HG02623 (cell line): ENCODE results near the gene PCDHB5.
"Not testable (repeated sequence)": the region's sequence is repeated elsewhere in the genome, so short reads cannot be mapped to it uniquely, and the experiment has no call there.

Experiments
- ATAC-seq: cut with Tn5 transposase; IDR thresholded peaks from one replicate; pipeline ENCODE4 v1.9.1; 2021; ENCODE audit warnings: moderate library complexity; ENCODE audit not compliant: unreplicated experiment

The PCDHB5 gene

GRCh38 chr5:141135030-141135717 is at the start of gene PCDHB5:
Gene PCDHB5, plus strand, starts transcription at chr5:141135206. Its CDS starts 229 bp downstream, at chr5:141135435.
- ATAC-seq: no peak

- ATAC-seq: no peak
Observed at GRCh38 chr5:141094481-141095262, 40.3 kb upstream of the PCDHB5 start, which contains the start of gene PCDHB2. Gene PCDHB2, plus strand, starts transcription at chr5:141094615. Its CDS starts 176 bp downstream, at chr5:141094791.

GRCh38 chr5:141095263-141095641 is 39.8 kb upstream of the PCDHB5 start:
- no peak for ATAC-seq

- not testable (repeated sequence) for ATAC-seq
Observed at GRCh38 chr5:141096181-141096580, 38.8 kb upstream of the PCDHB5 start.

- ATAC-seq: not testable (repeated sequence)
Observed at GRCh38 chr5:141096586-141096985, 38.4 kb upstream of the PCDHB5 start.

- no peak for ATAC-seq
Observed at GRCh38 chr5:141100243-141100805, 34.7 kb upstream of the PCDHB5 start, which contains the start of gene PCDHB3. Gene PCDHB3, plus strand, starts transcription at chr5:141100473. Its CDS starts 177 bp downstream, at chr5:141100650.

DNA sequence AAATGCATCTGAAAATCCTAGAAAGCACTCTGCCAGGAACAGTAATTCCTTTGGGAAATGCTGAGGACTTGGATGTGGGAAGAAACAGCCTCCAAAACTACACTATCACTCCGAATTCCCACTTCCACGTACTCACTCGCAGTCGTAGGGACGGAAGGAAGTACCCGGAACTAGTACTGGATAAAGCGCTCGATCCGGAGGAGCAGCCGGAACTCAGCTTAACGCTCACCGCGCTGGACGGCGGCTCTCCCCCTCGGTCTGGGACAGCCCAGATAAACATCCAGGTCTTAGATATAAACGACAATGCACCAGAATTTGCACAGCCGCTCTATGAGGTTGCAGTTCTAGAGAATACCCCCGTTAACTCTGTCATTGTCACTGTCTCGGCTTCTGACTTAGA is 33.9 kb upstream of the PCDHB5 start:
- no peak for ATAC-seq

DNA sequence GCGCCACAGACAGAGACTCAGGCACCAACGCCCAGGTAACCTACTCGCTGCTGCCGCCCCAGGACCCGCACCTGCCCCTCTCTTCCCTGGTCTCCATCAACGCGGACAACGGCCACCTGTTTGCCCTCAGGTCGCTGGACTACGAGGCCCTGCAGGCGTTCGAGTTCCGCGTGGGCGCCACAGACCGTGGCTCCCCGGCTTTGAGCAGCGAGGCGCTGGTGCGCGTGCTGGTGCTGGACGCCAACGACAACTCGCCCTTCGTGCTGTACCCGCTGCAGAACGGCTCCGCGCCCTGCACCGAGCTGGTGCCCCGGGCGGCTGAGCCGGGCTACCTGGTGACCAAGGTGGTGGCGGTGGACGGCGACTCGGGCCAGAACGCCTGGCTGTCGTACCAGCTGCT is 32.9 kb upstream of the PCDHB5 start:
- not testable (repeated sequence) for ATAC-seq

- ATAC-seq: not testable (repeated sequence)
Observed at GRCh38 chr5:141102471-141102870, 32.5 kb upstream of the PCDHB5 start.

DNA sequence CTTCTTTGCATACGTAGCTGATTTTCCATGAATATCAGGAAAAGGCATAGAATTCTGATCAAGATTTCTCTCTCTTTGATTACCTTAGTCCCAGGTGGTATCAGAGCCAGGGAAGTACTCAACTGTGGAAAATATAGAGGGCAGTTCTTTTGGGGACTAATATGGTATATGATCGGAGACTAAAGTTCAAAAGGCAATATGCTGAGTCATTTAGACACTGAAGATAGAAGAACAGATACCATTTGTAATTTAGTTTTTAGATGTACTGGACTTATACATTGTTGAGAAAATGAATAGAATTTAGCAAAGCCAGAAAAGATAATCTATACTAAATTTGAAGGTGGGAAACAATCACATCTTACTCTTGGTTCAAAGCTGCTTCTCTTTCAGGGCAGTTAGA is 29.7 kb upstream of the PCDHB5 start:
- no peak for ATAC-seq

DNA sequence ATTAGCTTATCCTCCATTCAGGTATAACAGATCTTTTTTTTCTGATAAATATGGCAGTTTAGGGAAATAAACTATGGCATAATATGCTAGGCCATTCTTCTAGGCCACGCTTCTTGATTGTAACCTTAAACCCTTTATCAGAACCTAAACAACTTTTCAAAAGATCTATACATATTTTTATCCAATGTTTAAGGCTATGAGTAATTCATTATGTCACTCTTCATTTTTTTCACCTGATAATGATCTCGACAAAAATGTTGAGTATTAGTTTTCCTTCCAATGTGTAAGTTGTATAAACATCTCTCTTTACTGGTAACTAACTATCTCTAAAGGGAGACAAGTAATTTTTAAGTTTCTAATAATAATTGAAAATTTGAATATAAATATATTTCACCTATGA is 15.8 kb upstream of the PCDHB5 start:
- ATAC-seq: no peak

- ATAC-seq: no peak
Observed at GRCh38 chr5:141121563-141121962, 13.4 kb upstream of the PCDHB5 start, which contains the start of gene PCDHB4. Gene PCDHB4, plus strand, starts transcription at chr5:141121818. Its CDS starts 181 bp downstream, at chr5:141121999.

DNA sequence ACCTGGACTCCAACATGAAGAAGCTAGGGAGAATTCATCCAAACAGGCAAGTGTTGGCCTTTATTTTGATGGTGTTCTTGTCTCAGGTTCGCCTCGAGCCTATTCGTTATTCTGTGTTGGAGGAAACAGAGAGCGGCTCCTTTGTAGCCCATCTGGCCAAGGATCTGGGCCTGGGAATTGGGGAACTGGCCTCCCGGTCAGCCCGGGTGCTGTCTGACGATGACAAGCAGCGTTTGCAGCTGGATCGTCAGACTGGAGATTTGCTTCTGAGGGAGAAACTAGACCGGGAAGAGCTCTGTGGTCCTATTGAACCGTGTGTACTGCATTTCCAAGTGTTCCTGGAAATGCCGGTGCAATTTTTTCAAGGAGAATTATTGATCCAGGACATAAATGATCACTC is 13.0 kb upstream of the PCDHB5 start:
- ATAC-seq: no peak

- ATAC-seq: not testable (repeated sequence)
Observed at GRCh38 chr5:141123396-141124135, 11.4 kb upstream of the PCDHB5 start.

DNA sequence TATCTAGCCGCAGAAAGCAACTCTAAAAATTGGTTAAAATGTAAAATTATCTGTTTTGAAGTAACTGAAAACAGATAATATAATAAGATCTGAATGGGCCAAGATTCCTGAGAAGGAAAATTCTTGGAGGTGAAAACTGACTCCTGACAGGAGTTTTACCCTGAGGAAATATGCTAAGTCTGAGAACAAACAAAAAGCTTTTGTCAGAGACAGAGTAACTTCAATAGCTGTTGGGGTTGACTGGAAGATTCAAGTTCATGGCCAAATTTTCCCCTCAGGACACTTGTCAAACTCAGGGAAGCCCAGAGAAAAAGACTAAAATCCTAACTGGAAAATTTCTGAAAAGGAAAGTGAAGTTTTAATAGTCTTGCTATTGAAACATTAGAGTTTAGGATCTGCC is 7.7 kb upstream of the PCDHB5 start:
- ATAC-seq: no peak

DNA sequence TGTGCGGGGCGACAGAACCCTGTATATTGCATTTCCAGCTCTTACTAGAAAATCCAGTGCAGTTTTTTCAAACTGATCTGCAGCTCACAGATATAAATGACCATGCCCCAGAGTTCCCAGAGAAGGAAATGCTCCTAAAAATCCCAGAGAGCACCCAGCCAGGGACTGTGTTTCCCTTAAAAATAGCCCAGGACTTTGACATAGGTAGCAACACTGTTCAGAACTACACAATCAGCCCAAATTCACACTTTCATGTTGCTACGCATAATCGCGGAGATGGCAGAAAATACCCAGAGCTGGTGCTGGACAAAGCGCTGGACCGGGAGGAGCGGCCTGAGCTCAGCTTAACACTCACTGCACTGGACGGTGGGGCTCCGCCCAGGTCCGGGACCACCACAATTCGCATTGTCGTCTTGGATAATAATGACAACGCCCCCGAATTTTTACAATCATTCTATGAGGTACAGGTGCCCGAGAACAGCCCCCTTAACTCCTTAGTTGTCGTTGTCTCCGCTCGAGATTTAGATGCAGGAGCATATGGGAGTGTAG is 786 bp downstream of the PCDHB5 start:
- ATAC-seq: no peak

- not testable (repeated sequence) for ATAC-seq
Observed at GRCh38 chr5:141137346-141137745, 2.3 kb downstream of the PCDHB5 start.

DNA sequence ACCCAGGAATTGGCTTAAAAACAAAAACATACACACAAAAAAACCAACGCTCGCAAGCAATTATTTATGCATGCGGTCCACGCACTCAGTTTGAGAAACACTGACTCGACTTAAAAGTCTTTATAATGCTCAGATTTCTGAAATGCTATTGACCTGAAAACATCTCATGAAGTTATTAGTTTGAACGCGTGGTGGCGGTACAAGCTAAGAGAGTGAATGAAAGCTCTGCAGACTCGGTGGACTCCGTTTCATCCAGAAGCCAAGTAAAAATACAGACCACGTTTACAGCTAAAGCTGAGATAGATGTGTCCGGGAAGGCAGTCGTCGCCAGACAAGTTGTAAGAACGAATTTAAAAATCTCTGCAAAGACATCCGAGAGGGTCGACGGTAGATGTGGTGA is 14.8 kb downstream of the PCDHB5 start, which contains the start of gene PCDHB6:
Gene PCDHB6 (plus strand): TSS at position 246 of the 400 bp plus-strand sequence. CDS start 201 bp downstream, outside the sequence.
- no peak for ATAC-seq

GRCh38 chr5:141150224-141150992 is 15.4 kb downstream of the PCDHB5 start:
- no peak for ATAC-seq

- no peak for ATAC-seq
Observed at GRCh38 chr5:141150993-141151325, 16.0 kb downstream of the PCDHB5 start.
